Heart right ventricle (tissue), 16 donors: Measurements from ENCODE around the gene STUM. TPM values are rescaled to one million over a fixed set of nuclear protein-coding genes. Genes with fewer than 3 reads are reported as not detected.

ENCODE experiments used
- ATAC-seq, 8 donors: fragments of 200-7000 bp; cut with Tn5 transposase; one replicate each; pipeline ENCODE4 v1.9.1; 2020; ENCODE audit warnings: mild to moderate bottlenecking in 8 of 8, moderate library complexity in 8 of 8, moderate number of reproducible peaks in 1 of 8
- DNase-seq, 2 donors: peaks; one replicate each; pipeline ENCODE4 v3.0.0-alpha.2; 2020
- H3K27ac ChIP-seq, 10 donors: fragments of 200-600 bp; sonication (generic) in 2 of 10; one replicate each; pipeline versions ENCODE4 v1.5.0 to v1.8.0; 2020 to 2022; ENCODE audit warnings: mild to moderate bottlenecking in 3 of 10
- H3K27me3 ChIP-seq, 7 donors: fragments of 200-600 bp; one replicate each; pipeline ENCODE4 v1.8.0; 2021 to 2022; ENCODE audit warnings: mild to moderate bottlenecking in 2 of 7
- H3K36me3 ChIP-seq, 9 donors: fragments of 200-600 bp; sonication (generic) in 1 of 9; one replicate each; pipeline versions ENCODE4 v1.5.0 to v1.8.0; 2020 to 2022; ENCODE audit warnings: mild to moderate bottlenecking in 2 of 9
- H3K4me1 ChIP-seq, 9 donors: fragments of 200-600 bp; sonication (generic) in 1 of 9; one replicate each; pipeline versions ENCODE4 v1.5.0 to v1.8.0; 2020 to 2022; ENCODE audit warnings: mild to moderate bottlenecking in 4 of 9
- H3K4me3 ChIP-seq, 10 donors: fragments of 200-600 bp; sonication (generic) in 2 of 10; one replicate each; pipeline versions ENCODE4 v1.5.0 to v1.8.0; 2020 to 2022; ENCODE audit warnings: mild to moderate bottlenecking in 7 of 10, moderate library complexity in 2 of 10
- H3K9me3 ChIP-seq, 11 donors: fragments of 200-600 bp in 10 of 11; sonication (generic) in 2 of 11; one replicate each; pipeline versions ENCODE4 v1.5.0 to v1.8.0; 2013 to 2022; ENCODE audit warnings: mild to moderate bottlenecking in 2 of 11, control low read depth in 1 of 11, moderate library complexity in 1 of 11
- CTCF ChIP-seq, 9 donors: fragments of 200-600 bp; sonication (generic) in 2 of 9; IDR thresholded peaks; one replicate each; pipeline versions ENCODE4 v1.5.0 to v1.8.0; 2021 to 2022; ENCODE audit warnings: antibody characterized with exemption in 9 of 9, mild to moderate bottlenecking in 5 of 9, moderate library complexity in 1 of 9
- WGBS, 2 donors: extraction: QIAGEN DNeasy Blood & Tissue Kit; methylation state at CpG; one replicate each; pipeline ENCODE4 v1.1.7; 2013; ENCODE audit warnings: inconsistent platforms in 1 of 2; 5-methylcytosine and 5-hydroxymethylcytosine counted together
- intact Hi-C, 10 donors: fragments of 100-400 bp; cut with DNase I; formaldehyde crosslinking; loops; one replicate each; pipeline versions ENCODE4 v1.11.1 to v1.14.2; 2022
- polyA plus RNA-seq, 2 donors: library from polyadenylated mRNA; stranded (reverse); fragments of 200-250 nt; gene quantifications; one replicate each; pipeline ENCODE4 v1.2.3, GENCODE V29; 2013
- total RNA-seq, 10 donors: library from RNA; stranded (reverse); fragmentation: NEBNext Ultra II Directional in 3 of 10; extraction: Animal tissue kit (Norgen Biotek cat#: 25700) in 3 of 10; gene quantifications; one replicate each; pipeline versions ENCODE4 v1.2.1 to v1.2.4, GENCODE V29; 2021 to 2023
- donor health status: Arrhythmogenic right ventricular cardiomyopathy.
- donor health status: ischemic (EF 13 %, LVEDD 7.1; RV severe dilation, severe dysfunction).
- donor health status: healthy with polysubstance abuse.
- donor health status: DM: no; HTN: yes; CAD: no.
- donor health status: DM: no; HTN: no; CAD: no.
- donor health status: ischemic (EF 25% LVEDD 6.9; RV normal size, moderate dysfunction).
- donor health status: ischemic (EF 25% LVEDD 5.7; RV mildly dilated, moderate dysfunction).
- donor health status: healthy.
- donor health status: DM: yes; HTN: yes; CAD: no.
- donor health status: Ischemic cardiomyopathy.
- donor health status: ischemic (EF 35%, LVEDD 5.7; RV mildly dilated, moderate dysfunction).
- donor health status: nonischemic (EF 11% LVEDD 7.7; RV severe dilation, severe dysfunction).
- donor health status: DM: yes; HTN: yes; CAD: no.
- donor health status: PGD.
- donor health status: ischemic (EF 29% LVEDD 5.4; RV normal size, mild dysfunction).
- donor health status: nonischemic (EF 23%, LVEDD 6.1; RV moderate dilation, normal function).

The STUM gene
- total and polyA plus RNA-seq, 12 donors = 0.36 to 2.8 (median 0.94) TPM

- no peak overlapping the region for H3K27ac ChIP-seq
- no peaks in the 10 kb centered on the region for H3K9me3 ChIP-seq
- DNase-seq (no peak), ATAC-seq (no peak)
- no peaks in the 10 kb centered on the region for H3K36me3 ChIP-seq
- no peak overlapping the region for H3K4me3 ChIP-seq
- TF ChIP-seq CTCF (IDR thresholded peaks at IDR 0.05) = no peak
- WGBS, 2 donors = 74 to 83% methylated on average over 5 of the region's 5 CpGs
- no peaks in the 10 kb centered on the region for H3K4me1 ChIP-seq
- H3K27me3 ChIP-seq = no peaks in the 10 kb centered on the region
- intact Hi-C loops = no loop called here
Measured at GRCh38 chr1:226533220-226533619, 15.3 kb upstream of the STUM start.

- no peak for DNase-seq
- no peak for ATAC-seq
- Histone ChIP-seq H3K27me3 (no peaks in the 10 kb centered on the region), H3K27ac (no peak overlapping the region), H3K36me3 (no peaks in the 10 kb centered on the region), H3K4me1 (no peaks in the 10 kb centered on the region), H3K9me3 (no peaks in the 10 kb centered on the region), H3K4me3 (no peak overlapping the region)
- intact Hi-C loops = no loop called here
- no peak for TF ChIP-seq CTCF (IDR thresholded peaks at IDR 0.05)
- 88 to 96% methylated on average over 3 of the region's 3 CpGs for WGBS, 2 donors
Measured at GRCh38 chr1:226534098-226534497, 14.5 kb upstream of the STUM start.

- Histone ChIP-seq H3K27me3 (no peaks in the 10 kb centered on the region), H3K9me3 (no peaks in the 10 kb centered on the region), H3K27ac (no peak overlapping the region), H3K36me3 (no peaks in the 10 kb centered on the region), H3K4me3 (no peak overlapping the region), H3K4me1 (no peaks in the 10 kb centered on the region)
- ATAC-seq = no peak
- TF ChIP-seq CTCF (IDR thresholded peaks at IDR 0.05) = no peak
- no peak for DNase-seq
- intact Hi-C loops = loop anchor here in 1 of 10 donors (5.0 kb wide), 1 partner anchor 107 kb away; no protein-coding TSS in a partner anchor
- WGBS, 2 donors = 94 to 95% methylated on average over 2 of the region's 2 CpGs
Measured at GRCh38 chr1:226534645-226535044, 13.9 kb upstream of the STUM start.

- intact Hi-C loops = loop anchor here in 1 of 10 donors (5.0 kb wide), 1 partner anchor 108 kb away; no protein-coding TSS in a partner anchor
- WGBS, 2 donors = 77 to 78% methylated on average over 9 of the region's 9 CpGs
- H3K27me3 ChIP-seq = no peaks in the 10 kb centered on the region
Measured at GRCh38 chr1:226535666-226536065, 12.9 kb upstream of the STUM start.

More at GRCh38 chr1:226535666-226536065, 12.9 kb upstream of the STUM start:
- H3K4me3 ChIP-seq = no peak overlapping the region
- H3K9me3 ChIP-seq = no peaks in the 10 kb centered on the region
- H3K36me3 ChIP-seq = no peaks in the 10 kb centered on the region
- ATAC-seq (no peak), DNase-seq (no peak)
- no peak overlapping the region for H3K27ac ChIP-seq
- TF ChIP-seq CTCF (IDR thresholded peaks at IDR 0.05) = no peak
- no peaks in the 10 kb centered on the region for H3K4me1 ChIP-seq
